ENCODE data around the gene TMSB4X. TPM values are rescaled to one million over a fixed set of nuclear protein-coding genes. Genes with fewer than 3 reads are reported as not detected.

Gene TMSB4X
- total RNA-seq, 1 donor from 2014 or later, result 2,397 TPM

DNA sequence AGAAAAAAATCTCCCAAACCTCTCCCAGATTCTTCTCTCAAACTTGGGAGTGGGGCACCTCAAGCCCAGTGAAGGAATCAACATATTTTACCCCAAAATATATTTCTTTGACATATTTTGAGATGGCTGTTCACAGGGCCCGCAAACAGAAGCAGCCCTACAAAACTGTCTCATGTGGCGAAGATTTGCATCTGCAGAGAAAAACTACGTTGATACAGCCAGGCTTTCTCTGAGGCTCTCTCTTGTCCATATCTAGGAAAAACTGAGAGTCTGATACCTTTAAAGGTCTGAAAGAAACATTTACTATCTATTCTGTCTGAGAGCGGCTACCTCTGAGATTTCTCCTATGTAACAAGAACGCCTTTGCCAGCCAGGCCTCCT lies 23.3 kb upstream of the TMSB4X start:
- TF ChIP-seq, protein P1, sequence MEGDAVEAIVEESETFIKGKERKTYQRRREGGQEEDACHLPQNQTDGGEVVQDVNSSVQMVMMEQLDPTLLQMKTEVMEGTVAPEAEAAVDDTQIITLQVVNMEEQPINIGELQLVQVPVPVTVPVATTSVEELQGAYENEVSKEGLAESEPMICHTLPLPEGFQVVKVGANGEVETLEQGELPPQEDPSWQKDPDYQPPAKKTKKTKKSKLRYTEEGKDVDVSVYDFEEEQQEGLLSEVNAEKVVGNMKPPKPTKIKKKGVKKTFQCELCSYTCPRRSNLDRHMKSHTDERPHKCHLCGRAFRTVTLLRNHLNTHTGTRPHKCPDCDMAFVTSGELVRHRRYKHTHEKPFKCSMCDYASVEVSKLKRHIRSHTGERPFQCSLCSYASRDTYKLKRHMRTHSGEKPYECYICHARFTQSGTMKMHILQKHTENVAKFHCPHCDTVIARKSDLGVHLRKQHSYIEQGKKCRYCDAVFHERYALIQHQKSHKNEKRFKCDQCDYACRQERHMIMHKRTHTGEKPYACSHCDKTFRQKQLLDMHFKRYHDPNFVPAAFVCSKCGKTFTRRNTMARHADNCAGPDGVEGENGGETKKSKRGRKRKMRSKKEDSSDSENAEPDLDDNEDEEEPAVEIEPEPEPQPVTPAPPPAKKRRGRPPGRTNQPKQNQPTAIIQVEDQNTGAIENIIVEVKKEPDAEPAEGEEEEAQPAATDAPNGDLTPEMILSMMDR (IDR thresholded peaks at IDR 0.05), result no peak
- Histone ChIP-seq H3K36me3 (no peaks in the 10 kb centered on the region), H3K27ac (no peak overlapping the region), H3K4me3 (no peak overlapping the region), H3K9me3 (no peaks in the 10 kb centered on the region), H3K27me3 (no peaks in the 10 kb centered on the region), H3K4me1 (peaks cover 0 to 8% of the 10 kb centered on the region in 2 donors)
- intact Hi-C loops (cut with DNase I), result loop anchor here (10.0 kb wide), 1 partner anchor 1083 kb away; no protein-coding TSS in a partner anchor
- no peak for DNase-seq (ENCODE audit: low spot score in 2 of 2)

DNA sequence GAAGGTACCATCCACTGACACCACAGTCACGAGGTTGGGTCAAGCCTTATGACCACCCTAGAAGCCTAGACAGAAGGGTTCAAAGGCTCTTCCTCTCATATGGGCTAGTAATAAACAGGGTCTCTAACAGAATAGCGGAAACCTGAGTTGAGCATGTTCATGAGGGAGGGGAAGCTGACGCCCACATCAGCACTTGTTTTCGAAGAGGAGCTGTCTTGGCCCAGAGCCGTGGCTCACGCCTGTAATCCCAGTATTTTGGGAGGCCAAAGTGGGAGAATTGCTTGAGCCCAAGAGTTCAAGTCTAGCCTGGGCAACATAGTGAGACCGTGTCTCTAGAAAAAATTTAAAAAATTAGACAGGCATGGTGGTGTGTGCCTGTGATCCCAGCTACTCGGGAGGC lies 21.5 kb upstream of the TMSB4X start:
- no peak overlapping the region for H3K27ac ChIP-seq
- no peak overlapping the region for H3K4me3 ChIP-seq
- intact Hi-C loops (cut with DNase I), result loop anchor here (10.0 kb wide), 1 partner anchor 1081 kb away; no protein-coding TSS in a partner anchor
- no peaks in the 10 kb centered on the region for H3K27me3 ChIP-seq
- peaks cover 0 to 8% of the 10 kb centered on the region in 2 donors for H3K4me1 ChIP-seq
- H3K9me3 ChIP-seq, result no peaks in the 10 kb centered on the region
- DNase-seq (ENCODE audit: low spot score in 2 of 2), result no peak
- H3K36me3 ChIP-seq, result no peaks in the 10 kb centered on the region
- TF ChIP-seq, protein P1 (IDR thresholded peaks at IDR 0.05), result no peak

DNA sequence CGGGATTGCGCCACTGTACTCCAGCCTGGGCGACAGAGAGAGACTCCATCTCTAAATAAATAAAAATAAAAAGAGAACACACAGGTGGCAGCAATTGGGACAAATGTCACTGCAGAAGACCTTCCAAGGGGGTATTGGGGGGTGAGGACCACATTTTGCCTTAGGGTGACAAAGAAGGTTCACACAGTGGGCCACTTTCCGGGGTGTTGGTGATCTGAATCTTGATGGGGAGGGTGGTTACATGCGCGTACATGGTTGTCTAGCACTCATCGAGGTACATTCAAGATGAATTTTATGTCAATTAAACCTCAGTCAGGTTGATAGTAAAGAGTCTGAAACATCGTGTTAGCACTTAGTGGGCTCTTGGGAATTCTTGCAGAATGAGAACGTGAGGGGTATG lies 20.5 kb upstream of the TMSB4X start:
- no peak overlapping the region for H3K27ac ChIP-seq

DNA sequence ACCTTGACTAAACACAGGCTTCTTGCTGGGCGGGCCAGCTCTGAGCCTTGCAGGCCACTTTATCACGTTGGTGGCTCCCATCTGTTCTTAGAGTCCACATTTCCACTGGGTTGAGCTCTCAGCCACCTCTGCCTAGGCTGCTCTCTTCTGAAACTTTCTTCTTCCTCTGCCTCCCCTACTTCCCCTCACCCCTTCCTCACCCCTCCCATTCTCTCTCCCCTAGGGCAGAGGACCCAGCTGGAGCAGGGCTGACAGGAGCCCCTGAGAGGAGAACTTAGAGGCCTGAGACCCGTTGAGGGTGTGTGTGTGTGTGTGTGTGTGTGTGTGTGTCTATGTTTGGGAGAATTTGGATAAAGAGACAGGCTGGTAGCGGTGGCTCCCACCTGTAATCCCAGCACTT lies 19.9 kb upstream of the TMSB4X start:
- peaks cover 0 to 2% of the 10 kb centered on the region in 2 donors for H3K4me1 ChIP-seq
- H3K27ac ChIP-seq, result no peak overlapping the region
- intact Hi-C loops (cut with DNase I), result loop anchor here (10.0 kb wide), 1 partner anchor 1080 kb away; no protein-coding TSS in a partner anchor
- no peaks in the 10 kb centered on the region for H3K27me3 ChIP-seq
- no peak overlapping the region for H3K4me3 ChIP-seq
- no peaks in the 10 kb centered on the region for H3K36me3 ChIP-seq
- TF ChIP-seq, protein P1 (IDR thresholded peaks at IDR 0.05), result no peak
- no peak for DNase-seq (ENCODE audit: low spot score in 2 of 2)
- H3K9me3 ChIP-seq, result no peaks in the 10 kb centered on the region

More for the DNA sequence above, 20.5 kb upstream of the TMSB4X start:
- DNase-seq (ENCODE audit: low spot score in 2 of 2), result no peak
- Histone ChIP-seq H3K4me1 (peaks cover 0 to 8% of the 10 kb centered on the region in 2 donors), H3K4me3 (no peak overlapping the region), H3K36me3 (no peaks in the 10 kb centered on the region), H3K27me3 (no peaks in the 10 kb centered on the region), H3K9me3 (no peaks in the 10 kb centered on the region)
- intact Hi-C loops (cut with DNase I), result loop anchor here (10.0 kb wide), 1 partner anchor 1080 kb away; no protein-coding TSS in a partner anchor
- TF ChIP-seq, protein P1 (IDR thresholded peaks at IDR 0.05), result no peak

DNA sequence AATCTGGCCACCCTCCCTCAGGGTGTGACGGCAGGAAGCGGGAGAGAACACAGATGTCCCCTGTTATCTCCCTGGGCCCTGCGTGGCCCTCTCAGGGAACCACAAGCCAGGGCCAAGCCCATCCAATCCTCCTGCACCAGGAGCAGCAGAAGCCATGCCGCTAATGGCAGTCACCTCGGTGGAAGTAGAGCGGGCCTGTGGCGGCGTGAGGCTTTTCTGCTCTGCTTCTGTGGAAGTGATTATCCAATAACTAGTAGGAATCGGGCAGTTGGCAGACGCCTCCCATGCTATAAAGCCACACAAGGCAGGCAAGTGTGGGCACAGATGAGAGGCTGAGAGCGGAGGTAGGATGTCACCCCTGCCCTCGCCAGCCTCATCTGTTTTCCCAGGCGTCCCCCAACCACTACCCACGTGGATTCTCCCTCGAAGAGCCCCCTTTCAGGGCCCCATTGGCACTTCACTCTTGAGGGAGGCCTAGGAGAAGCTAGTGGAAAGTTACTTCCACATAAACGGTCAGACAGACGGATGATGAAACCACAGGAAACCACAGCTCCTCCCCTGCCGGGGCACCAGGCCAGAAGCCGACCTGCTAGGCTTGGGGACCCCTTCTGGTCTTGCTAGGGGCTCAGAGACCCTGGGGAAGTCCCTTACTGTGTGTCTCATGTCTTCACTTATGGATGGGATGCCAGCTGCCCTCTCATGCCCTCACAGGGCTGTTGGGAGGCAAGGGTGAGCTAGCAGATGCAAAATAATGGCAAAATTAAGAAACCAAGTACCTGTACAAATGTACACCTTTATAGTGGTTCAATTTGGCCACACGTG lies 18.8 kb upstream of the TMSB4X start:
- TF ChIP-seq, protein P1 (IDR thresholded peaks at IDR 0.05), result no peak
- Histone ChIP-seq H3K27ac (peak overlapping the region; percentile 58 to 62), H3K36me3 (no peaks in the 10 kb centered on the region), H3K27me3 (no peaks in the 10 kb centered on the region), H3K4me3 (no peak overlapping the region), H3K9me3 (no peaks in the 10 kb centered on the region), H3K4me1 (peaks cover 0 to 2% of the 10 kb centered on the region in 2 donors)
- intact Hi-C loops (cut with DNase I), result loop anchor here (10.0 kb wide), 1 partner anchor 1079 kb away; no protein-coding TSS in a partner anchor
- DNase-seq (ENCODE audit: low spot score in 2 of 2), result peak in 1 of 2 donors; percentile 82
